GM12878 (cell line): ENCODE data around the gene IL16. TPM values are rescaled to one million over a fixed set of nuclear protein-coding genes. Genes with fewer than 3 reads are reported as not detected.

ENCODE experiments used
- ASH2L ChIP-seq: fragments of 300-600, 200-600 bp; sonication (generic); IDR thresholded peaks from 2 replicates; pipeline ENCODE4 v1.6.1; 2017; ENCODE audit warnings: low read depth, mild to moderate bottlenecking, borderline replicate concordance
- BHLHE40 ChIP-seq, 2 experiments: fragments of 450-650 bp in 1 of 2; IDR thresholded peaks; 2 replicates each; pipeline ENCODE4 v1.6.1; 2011 to 2017; ENCODE audit warnings: low read depth in 2 of 2, borderline replicate concordance in 1 of 2, improper control_type of control experiment in 1 of 2, low read length in 1 of 2, mild to moderate bottlenecking in 1 of 2
- BMI1 ChIP-seq: fragments of 450-650 bp; IDR thresholded peaks from 2 replicates; pipeline ENCODE4 v1.6.1; 2016; ENCODE audit warnings: mild to moderate bottlenecking, moderate library complexity, borderline replicate concordance
- CREM ChIP-seq: IDR thresholded peaks from 2 replicates; pipeline ENCODE4 v1.6.1; 2014; ENCODE audit warnings: antibody characterized with exemption, low read depth
- DPF2 ChIP-seq: fragments of 450-650 bp; IDR thresholded peaks from 2 replicates; pipeline ENCODE4 v1.6.1; 2017; ENCODE audit warnings: mild to moderate bottlenecking
- IKZF1 ChIP-seq: fragments of 450-650 bp; conservative IDR thresholded peaks from 2 replicates; pipeline ENCODE4 v1.6.1; 2017; ENCODE audit warnings: antibody characterized with exemption, mild to moderate bottlenecking
- LARP7 ChIP-seq: fragments of 450-650 bp; IDR thresholded peaks from 2 replicates; pipeline ENCODE4 v1.6.1; 2017; ENCODE audit warnings: mild to moderate bottlenecking
- MXI1 ChIP-seq: fragments of 150-350 bp; IDR thresholded peaks from 2 replicates; pipeline ENCODE4 v1.6.1; 2011; ENCODE audit warnings: low read depth, mild to moderate bottlenecking, inconsistent platforms, low read length, improper control_type of control experiment
- MYC ChIP-seq: IDR thresholded peaks from 2 replicates; pipeline ENCODE4 v1.6.1; 2011; ENCODE audit warnings: mild to moderate bottlenecking, low read length, moderate library complexity, inconsistent platforms; ENCODE audit not compliant: insufficient read depth, insufficient replicate concordance, insufficient read length, severe bottlenecking
- NR2F1 ChIP-seq: fragments of 450-650 bp; conservative IDR thresholded peaks from 2 replicates; pipeline ENCODE4 v1.6.1; 2017; ENCODE audit warnings: mild to moderate bottlenecking
- POU2F2 ChIP-seq: IDR thresholded peaks from 3 replicates; pipeline ENCODE4 v1.6.1; 2011; ENCODE audit warnings: low read depth, mild to moderate bottlenecking, low read length, borderline replicate concordance
- RAD21 ChIP-seq: IDR thresholded peaks from 2 replicates; pipeline ENCODE4 v1.6.1; 2011; ENCODE audit warnings: mild to moderate bottlenecking, low read depth, low read length, moderate library complexity; ENCODE audit not compliant: insufficient read depth
- SMAD5 ChIP-seq: IDR thresholded peaks from 2 replicates; pipeline ENCODE4 v1.6.1; 2016; ENCODE audit warnings: antibody characterized with exemption, low read depth
- SP1 ChIP-seq: IDR thresholded peaks from one replicate; pipeline ENCODE4 v1.6.1; 2011; ENCODE audit warnings: low read depth, low read length
- ZBED1 ChIP-seq: IDR thresholded peaks from 2 replicates; pipeline ENCODE4 v1.6.1; 2016; ENCODE audit warnings: borderline replicate concordance
- ZNF384 ChIP-seq: IDR thresholded peaks from 2 replicates; pipeline ENCODE4 v1.6.1; 2012; ENCODE audit warnings: low read depth, mild to moderate bottlenecking, low read length, improper control_type of control experiment, borderline replicate concordance
- polyA plus RNA-seq, 11 experiments: library from polyadenylated mRNA; depleted of rRNA in 4 of 11; unstranded in 6 of 11; stranded (reverse) in 5 of 11; fragments of >200 nt; fragmentation: Nextera tagmentation in 4 of 11; fragmentation: Illumina TruSeq in 1 of 11; extraction: Ambion mirVana in 4 of 11; extraction: Trizol in 1 of 11; gene quantifications; 1 replicate in 1 of 11; 2 replicates in 10 of 11; pipeline versions ENCODE4 v1.2.1 to v1.2.3, GENCODE V29; 2011 to 2016; ENCODE audit warnings: inconsistent platforms in 2 of 11, missing spikeins in 2 of 11, low read depth in 1 of 11
- total RNA-seq, 4 experiments: library from RNA; depleted of rRNA in 3 of 4; stranded (reverse); fragments of >200 nt in 3 of 4; fragmentation: Illumina TruSeq in 1 of 4; extraction: Trizol in 1 of 4; gene quantifications; 2 replicates each; pipeline versions ENCODE4 v1.2.1 to v1.2.3, GENCODE V29; 2013 to 2021
- TF ChIP-seq, protein P1 (sequence below), 3 experiments: IDR thresholded peaks in 2 of 3; conservative IDR thresholded peaks in 1 of 3; 2 replicates each; pipeline ENCODE4 v1.5.1; 2011; ENCODE audit warnings: low read depth in 3 of 3, low read length in 3 of 3, mild to moderate bottlenecking in 3 of 3, control low read depth in 2 of 3, moderate library complexity in 2 of 3, inconsistent platforms in 1 of 3, mixed read lengths in 1 of 3; ENCODE audit not compliant: control insufficient read depth in 2 of 3, insufficient read depth in 1 of 3; ENCODE audit errors: extremely low read depth in 1 of 3
- TF ChIP-seq, protein P2 (sequence below): fragments of 450-650 bp; IDR thresholded peaks from 2 replicates; pipeline ENCODE4 v1.6.1; 2017; ENCODE audit warnings: mild to moderate bottlenecking, moderate library complexity
- TF ChIP-seq, protein P3 (sequence below): fragments of 450-650 bp; IDR thresholded peaks from 2 replicates; pipeline ENCODE4 v1.6.1; 2016; ENCODE audit warnings: mild to moderate bottlenecking

IL16 gene
- total and polyA plus RNA-seq, 10 of the 15 experiments (the other 5 are each of a cell fraction or from before 2014, with no cell fraction given), result 21.7 to 206 (median 44.5) TPM

DNA sequence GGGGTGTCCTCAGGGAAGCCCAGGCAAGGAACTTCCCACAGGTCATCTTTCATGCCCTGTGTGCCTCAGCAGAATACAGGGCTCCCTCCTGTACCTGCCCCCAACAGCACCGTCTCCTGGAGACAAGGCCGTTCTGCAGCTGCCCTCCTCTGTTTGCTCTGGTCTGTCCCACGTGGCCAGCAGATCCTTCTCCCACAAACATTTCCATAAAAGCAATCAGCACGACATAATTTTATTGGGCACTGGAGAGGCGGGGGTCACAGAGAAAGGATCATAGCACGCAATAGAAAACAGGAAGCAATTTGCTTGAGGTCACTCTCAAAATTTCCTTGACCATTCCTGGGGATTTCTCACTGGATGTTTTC is 97.8 kb downstream of the IL16 start (continued):
- TF ChIP-seq, protein P1, sequence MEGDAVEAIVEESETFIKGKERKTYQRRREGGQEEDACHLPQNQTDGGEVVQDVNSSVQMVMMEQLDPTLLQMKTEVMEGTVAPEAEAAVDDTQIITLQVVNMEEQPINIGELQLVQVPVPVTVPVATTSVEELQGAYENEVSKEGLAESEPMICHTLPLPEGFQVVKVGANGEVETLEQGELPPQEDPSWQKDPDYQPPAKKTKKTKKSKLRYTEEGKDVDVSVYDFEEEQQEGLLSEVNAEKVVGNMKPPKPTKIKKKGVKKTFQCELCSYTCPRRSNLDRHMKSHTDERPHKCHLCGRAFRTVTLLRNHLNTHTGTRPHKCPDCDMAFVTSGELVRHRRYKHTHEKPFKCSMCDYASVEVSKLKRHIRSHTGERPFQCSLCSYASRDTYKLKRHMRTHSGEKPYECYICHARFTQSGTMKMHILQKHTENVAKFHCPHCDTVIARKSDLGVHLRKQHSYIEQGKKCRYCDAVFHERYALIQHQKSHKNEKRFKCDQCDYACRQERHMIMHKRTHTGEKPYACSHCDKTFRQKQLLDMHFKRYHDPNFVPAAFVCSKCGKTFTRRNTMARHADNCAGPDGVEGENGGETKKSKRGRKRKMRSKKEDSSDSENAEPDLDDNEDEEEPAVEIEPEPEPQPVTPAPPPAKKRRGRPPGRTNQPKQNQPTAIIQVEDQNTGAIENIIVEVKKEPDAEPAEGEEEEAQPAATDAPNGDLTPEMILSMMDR (IDR thresholded peaks at IDR 0.05 in 2 of 3, conservative IDR thresholded peaks at IDR 0.05 in 1 of 3; ENCODE audit: control insufficient read depth in 2 of 3, extremely low read depth in 1 of 3, insufficient read depth in 1 of 3, low read depth in 3 of 3, low read length in 3 of 3), result peak; percentile 40 to 79 (median 72)
- TF ChIP-seq NR2F1, result no peak; the same call in none of the 2 replicates
- TF ChIP-seq LARP7, result peak; percentile 55
- TF ChIP-seq ZBED1, result no peak
- TF ChIP-seq POU2F2, result 0 out of 3 replicates have a peak, but pooled peaks have one; percentile 55
- TF ChIP-seq BMI1, result peak; percentile 48; the same call in 1 of the 2 replicates
- no peak; the same call in 1 of the 2 replicates for TF ChIP-seq DPF2
- TF ChIP-seq, protein P2, sequence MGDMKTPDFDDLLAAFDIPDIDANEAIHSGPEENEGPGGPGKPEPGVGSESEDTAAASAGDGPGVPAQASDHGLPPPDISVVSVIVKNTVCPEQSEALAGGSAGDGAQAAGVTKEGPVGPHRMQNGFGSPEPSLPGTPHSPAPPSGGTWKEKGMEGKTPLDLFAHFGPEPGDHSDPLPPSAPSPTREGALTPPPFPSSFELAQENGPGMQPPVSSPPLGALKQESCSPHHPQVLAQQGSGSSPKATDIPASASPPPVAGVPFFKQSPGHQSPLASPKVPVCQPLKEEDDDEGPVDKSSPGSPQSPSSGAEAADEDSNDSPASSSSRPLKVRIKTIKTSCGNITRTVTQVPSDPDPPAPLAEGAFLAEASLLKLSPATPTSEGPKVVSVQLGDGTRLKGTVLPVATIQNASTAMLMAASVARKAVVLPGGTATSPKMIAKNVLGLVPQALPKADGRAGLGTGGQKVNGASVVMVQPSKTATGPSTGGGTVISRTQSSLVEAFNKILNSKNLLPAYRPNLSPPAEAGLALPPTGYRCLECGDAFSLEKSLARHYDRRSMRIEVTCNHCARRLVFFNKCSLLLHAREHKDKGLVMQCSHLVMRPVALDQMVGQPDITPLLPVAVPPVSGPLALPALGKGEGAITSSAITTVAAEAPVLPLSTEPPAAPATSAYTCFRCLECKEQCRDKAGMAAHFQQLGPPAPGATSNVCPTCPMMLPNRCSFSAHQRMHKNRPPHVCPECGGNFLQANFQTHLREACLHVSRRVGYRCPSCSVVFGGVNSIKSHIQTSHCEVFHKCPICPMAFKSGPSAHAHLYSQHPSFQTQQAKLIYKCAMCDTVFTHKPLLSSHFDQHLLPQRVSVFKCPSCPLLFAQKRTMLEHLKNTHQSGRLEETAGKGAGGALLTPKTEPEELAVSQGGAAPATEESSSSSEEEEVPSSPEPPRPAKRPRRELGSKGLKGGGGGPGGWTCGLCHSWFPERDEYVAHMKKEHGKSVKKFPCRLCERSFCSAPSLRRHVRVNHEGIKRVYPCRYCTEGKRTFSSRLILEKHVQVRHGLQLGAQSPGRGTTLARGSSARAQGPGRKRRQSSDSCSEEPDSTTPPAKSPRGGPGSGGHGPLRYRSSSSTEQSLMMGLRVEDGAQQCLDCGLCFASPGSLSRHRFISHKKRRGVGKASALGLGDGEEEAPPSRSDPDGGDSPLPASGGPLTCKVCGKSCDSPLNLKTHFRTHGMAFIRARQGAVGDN, result peak; percentile 68
- no peak for TF ChIP-seq BHLHE40 (IDR thresholded peaks at IDR 0.05; ENCODE audit: borderline replicate concordance in 1 of 2, low read depth in 2 of 2, low read length in 1 of 2)
- TF ChIP-seq SMAD5, result no peak
- peak; percentile 57; the same call in 1 of the 2 replicates for TF ChIP-seq MXI1
- peak; percentile 24 for TF ChIP-seq MYC
- no peak for TF ChIP-seq SP1
- no peak for TF ChIP-seq ZNF384
- TF ChIP-seq, protein P3, sequence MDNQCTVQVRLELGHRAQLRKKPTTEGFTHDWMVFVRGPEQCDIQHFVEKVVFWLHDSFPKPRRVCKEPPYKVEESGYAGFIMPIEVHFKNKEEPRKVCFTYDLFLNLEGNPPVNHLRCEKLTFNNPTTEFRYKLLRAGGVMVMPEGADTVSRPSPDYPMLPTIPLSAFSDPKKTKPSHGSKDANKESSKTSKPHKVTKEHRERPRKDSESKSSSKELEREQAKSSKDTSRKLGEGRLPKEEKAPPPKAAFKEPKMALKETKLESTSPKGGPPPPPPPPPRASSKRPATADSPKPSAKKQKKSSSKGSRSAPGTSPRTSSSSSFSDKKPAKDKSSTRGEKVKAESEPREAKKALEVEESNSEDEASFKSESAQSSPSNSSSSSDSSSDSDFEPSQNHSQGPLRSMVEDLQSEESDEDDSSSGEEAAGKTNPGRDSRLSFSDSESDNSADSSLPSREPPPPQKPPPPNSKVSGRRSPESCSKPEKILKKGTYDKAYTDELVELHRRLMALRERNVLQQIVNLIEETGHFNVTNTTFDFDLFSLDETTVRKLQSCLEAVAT, result peak; percentile 42; the same call in 1 of the 2 replicates
- TF ChIP-seq CREM, result no peak
- peak; percentile 41 for TF ChIP-seq RAD21
- TF ChIP-seq ASH2L, result no peak
- 0 out of 2 replicates have a peak, but pooled peaks have one; percentile 7 for TF ChIP-seq IKZF1
